H1 (cell line): Measurements from ENCODE around the gene HHAT. TPM values are rescaled to one million over a fixed set of nuclear protein-coding genes. Genes with fewer than 3 reads are reported as not detected.

Experiments
- CTCF ChIA-PET: fragments of 300-600 bp; sonication (Branson Sonifier 250); formaldehyde crosslinking; loops from one replicate; lab custom pipeline; 2021; ENCODE audit not compliant: partially characterized antibody; lab: Charles Lee
- POLR2A ChIA-PET: fragments of 300-600 bp; sonication (Branson Sonifier 250); formaldehyde crosslinking; loops from one replicate; lab custom pipeline; 2021; ENCODE audit warnings: inconsistent platforms; ENCODE audit not compliant: partially characterized antibody; lab: Charles Lee
- DNase-seq, 2 experiments: peaks; one replicate each; pipeline versions ENCODE4 v3.0.0 to v3.0.0-alpha.2; 2010 to 2022; ENCODE audit warnings: low spot score in 2 of 2, low read depth in 1 of 2, mixed read lengths in 1 of 2
- FAIRE-seq: peaks from 2 replicates; lab custom pipeline; 2011; peaks lifted over from hg19 to GRCh38; lab: Jason Lieb, UNC
- H2AFZ ChIP-seq: 2 replicates; pipeline ENCODE4 v1.8.1; 2012; ENCODE audit warnings: low read length, inconsistent platforms
- H2AK5ac ChIP-seq: 2 replicates; pipeline ENCODE4 v1.6.1; 2013; ENCODE audit warnings: low read depth, low read length
- H2BK120ac ChIP-seq: replicated peaks from 2 replicates; pipeline ENCODE3; 2013; ENCODE audit warnings: low read depth, low read length, inconsistent platforms
- H2BK12ac ChIP-seq: 2 replicates; pipeline ENCODE4 v1.6.1; 2013; ENCODE audit warnings: low read depth, low read length
- H2BK15ac ChIP-seq: 2 replicates; pipeline ENCODE4 v1.6.1; 2013; ENCODE audit warnings: low read length
- H2BK20ac ChIP-seq: 2 replicates; pipeline ENCODE4 v1.6.1; 2013; ENCODE audit warnings: low read length
- H2BK5ac ChIP-seq: 2 replicates; pipeline ENCODE4 v1.6.1; 2013; ENCODE audit warnings: low read depth, low read length
- H3K14ac ChIP-seq: 2 replicates; pipeline ENCODE4 v1.6.1; 2013; ENCODE audit warnings: inconsistent platforms; ENCODE audit not compliant: insufficient read length
- H3K18ac ChIP-seq: 2 replicates; pipeline ENCODE4 v1.6.1; 2013; ENCODE audit warnings: low read length; ENCODE audit errors: extremely low read depth
- H3K23ac ChIP-seq: 2 replicates; pipeline ENCODE4 v1.6.1; 2013; ENCODE audit warnings: inconsistent platforms; ENCODE audit not compliant: insufficient read length
- H3K23me2 ChIP-seq: 2 replicates; pipeline ENCODE4 v1.6.1; 2013; ENCODE audit warnings: low read depth, low read length
- H3K27ac ChIP-seq: 2 replicates; pipeline ENCODE4 v1.6.1; 2011; ENCODE audit warnings: low read depth, low read length, inconsistent platforms
- H3K27me3 ChIP-seq, 4 experiments: replicated peaks in 1 of 4; 1 replicate in 1 of 4; 2 replicates in 3 of 4; pipeline versions ENCODE4 v1.6.1 to v1.8.1; 2011 to 2013; ENCODE audit warnings: low read length in 3 of 4, mild to moderate bottlenecking in 3 of 4, inconsistent platforms in 2 of 4, mixed read lengths in 2 of 4, moderate library complexity in 1 of 4; ENCODE audit not compliant: control insufficient read depth in 3 of 4, insufficient read depth in 3 of 4; ENCODE audit errors: extremely low read depth in 1 of 4
- H3K36me3 ChIP-seq, 4 experiments: 2 replicates each; pipeline versions ENCODE4 v1.6.1 to v1.8.1; 2011 to 2013; ENCODE audit warnings: mild to moderate bottlenecking in 4 of 4, low read length in 3 of 4, moderate library complexity in 2 of 4, control low read depth in 1 of 4, inconsistent platforms in 1 of 4; ENCODE audit not compliant: insufficient read depth in 4 of 4, control insufficient read depth in 2 of 4
- H3K4ac ChIP-seq: replicated peaks from 2 replicates; pipeline ENCODE3; 2013; ENCODE audit warnings: low read length, low read depth, mixed read lengths, inconsistent platforms; ENCODE audit not compliant: insufficient read length
- H3K4me1 ChIP-seq, 4 experiments: replicated peaks in 1 of 4; 1 replicate in 1 of 4; 2 replicates in 3 of 4; pipeline versions ENCODE4 v1.6.1 to v1.8.1; 2011 to 2013; ENCODE audit warnings: low read length in 3 of 4, inconsistent platforms in 2 of 4, mixed read lengths in 1 of 4; ENCODE audit not compliant: insufficient read depth in 4 of 4, control insufficient read depth in 3 of 4
- H3K4me2 ChIP-seq, 2 experiments: 2 replicates each; pipeline versions ENCODE4 v1.6.1 to v1.8.1; 2011 to 2013; ENCODE audit warnings: low read depth in 2 of 2, low read length in 2 of 2, control low read depth in 1 of 2, inconsistent platforms in 1 of 2, mild to moderate bottlenecking in 1 of 2; ENCODE audit not compliant: insufficient read depth in 1 of 2
- H3K4me3 ChIP-seq, 4 experiments: fragments of 200-600, 300-600 bp in 1 of 4; sonication (generic), shearing (Covaris generic), sonication (Bioruptor Twin) in 1 of 4; 2 replicates each; pipeline versions ENCODE4 v1.5.1 to v1.8.1; 2011 to 2016; ENCODE audit warnings: low read length in 4 of 4, low read depth in 3 of 4, control low read depth in 2 of 4, inconsistent platforms in 2 of 4, mild to moderate bottlenecking in 2 of 4, mixed read lengths in 1 of 4, moderate library complexity in 1 of 4; ENCODE audit not compliant: insufficient read depth in 2 of 4; ENCODE audit errors: extremely low read depth in 1 of 4
- H3K56ac ChIP-seq: replicated peaks from 2 replicates; pipeline ENCODE3; 2013; ENCODE audit warnings: low read depth, mild to moderate bottlenecking, mixed read lengths, low read length, inconsistent platforms; ENCODE audit not compliant: insufficient read length
- H3K79me1 ChIP-seq: 2 replicates; pipeline ENCODE4 v1.6.1; 2013; ENCODE audit warnings: low read depth, low read length, control low read depth
- H3K79me2 ChIP-seq, 2 experiments: 2 replicates each; pipeline versions ENCODE4 v1.6.1 to v1.8.1; 2012 to 2013; ENCODE audit warnings: low read length in 2 of 2, mild to moderate bottlenecking in 2 of 2, inconsistent platforms in 1 of 2; ENCODE audit not compliant: insufficient read depth in 2 of 2, control insufficient read depth in 1 of 2
- H3K9ac ChIP-seq, 4 experiments: replicated peaks in 1 of 4; 1 replicate in 1 of 4; 2 replicates in 3 of 4; pipeline versions ENCODE4 v1.6.1 to v1.8.1; 2011 to 2013; ENCODE audit warnings: low read depth in 3 of 4, low read length in 3 of 4, control low read depth in 2 of 4, mild to moderate bottlenecking in 2 of 4, moderate library complexity in 2 of 4, inconsistent platforms in 1 of 4; ENCODE audit errors: extremely low read depth in 1 of 4
- H3K9me3 ChIP-seq, 2 experiments: 2 replicates each; pipeline versions ENCODE4 v1.6.1 to v1.8.1; 2012 to 2013; ENCODE audit warnings: mild to moderate bottlenecking in 2 of 2, moderate library complexity in 2 of 2, control low read depth in 1 of 2, inconsistent platforms in 1 of 2, low read depth in 1 of 2, low read length in 1 of 2, mixed read lengths in 1 of 2; ENCODE audit not compliant: insufficient read depth in 2 of 2
- H4K20me1 ChIP-seq, 2 experiments: replicated peaks in 1 of 2; 2 replicates each; pipeline versions ENCODE3 to v1.8.1; 2011 to 2013; ENCODE audit warnings: inconsistent platforms in 2 of 2, low read length in 2 of 2, mild to moderate bottlenecking in 1 of 2; ENCODE audit not compliant: insufficient read depth in 2 of 2, control insufficient read depth in 1 of 2
- H4K5ac ChIP-seq: 2 replicates; pipeline ENCODE4 v1.6.1; 2013; ENCODE audit warnings: low read length, low read depth, mixed read lengths, inconsistent platforms; ENCODE audit not compliant: insufficient read length
- H4K8ac ChIP-seq: 2 replicates; pipeline ENCODE4 v1.8.0; 2013; ENCODE audit warnings: mild to moderate bottlenecking, moderate library complexity, low read length, inconsistent platforms; ENCODE audit not compliant: insufficient read depth; ENCODE audit errors: extremely low read depth
- H4K91ac ChIP-seq: replicated peaks from 2 replicates; pipeline ENCODE3; 2013; ENCODE audit warnings: low read length, mixed read lengths, inconsistent platforms; ENCODE audit not compliant: insufficient read length
- ATF3 ChIP-seq: IDR thresholded peaks from 2 replicates; pipeline ENCODE4 v1.6.1; 2011; ENCODE audit warnings: low read depth, mild to moderate bottlenecking, low read length; ENCODE audit not compliant: insufficient read depth
- CBX5 ChIP-seq: fragments of 300-800, 300-1000 bp; sonication (generic); IDR thresholded peaks from 2 replicates; pipeline ENCODE4 v1.7.1; 2016; ENCODE audit warnings: antibody characterized with exemption, low read length, low read depth
- E2F6 ChIP-seq: IDR thresholded peaks from 2 replicates; pipeline ENCODE4 v1.6.1; 2012; ENCODE audit warnings: inconsistent platforms
- EGR1 ChIP-seq: IDR thresholded peaks from 2 replicates; pipeline ENCODE4 v1.6.1; 2011; ENCODE audit warnings: low read depth, low read length, borderline replicate concordance
- KDM4A ChIP-seq: IDR thresholded peaks from one replicate; pipeline ENCODE4 v1.7.1; 2012; ENCODE audit warnings: low read depth, mild to moderate bottlenecking, moderate library complexity, low read length, inconsistent platforms; ENCODE audit not compliant: severe bottlenecking
- WGBS, 2 experiments: shearing (Covaris generic) in 1 of 2; methylation state at CpG; one replicate each; pipeline versions ENCODE4 v1.1.6 to v1.1.7; 2013 to 2015; ENCODE audit warnings: low lambda C conversion rate in 2 of 2, mixed read lengths in 2 of 2, inconsistent platforms in 1 of 2, low coverage in 1 of 2, missing lambda C conversion rate in 1 of 2; ENCODE audit not compliant: insufficient replicate concordance in 2 of 2, insufficient coverage in 1 of 2, insufficient read length in 1 of 2; ENCODE audit errors: extremely low coverage in 1 of 2, missing lambda C conversion rate in 1 of 2; 5-methylcytosine and 5-hydroxymethylcytosine counted together
- polyA plus RNA-seq, 7 experiments: library from polyadenylated mRNA; depleted of rRNA in 3 of 7; stranded (reverse) in 5 of 7; unstranded in 2 of 7; fragments of >200 nt in 5 of 7; fragments of 200-250 nt in 2 of 7; gene quantifications; 1 replicate in 5 of 7; 2 replicates in 1 of 7; 4 replicates in 1 of 7; pipeline versions ENCODE4 v1.2.1 to v1.2.3, GENCODE V29; 2011 to 2013; ENCODE audit warnings: missing spikeins in 2 of 7, mixed read lengths in 2 of 7
- total RNA-seq: library from RNA; stranded (reverse); fragmentation: NEBNext Ultra II Directional; extraction: Animal tissue kit (Norgen Biotek cat#: 25700); gene quantifications from 2 replicates; pipeline ENCODE4 v1.2.1, GENCODE V29; 2021

HHAT gene
- total and polyA plus RNA-seq, 2 of the 8 experiments (the other 6 are each of a cell fraction or from before 2014, with no cell fraction given), result 0.15 to 0.51 TPM

GRCh38 chr1:210321131-210321530, 7.6 kb upstream of the HHAT start:
- H3K79me2 ChIP-seq, result no peaks in the 10 kb centered on the region
- ChIA-PET POLR2A (no interaction called here), CTCF (interaction anchor here (0.7 to 1.2 kb wide), 2 partner anchors 11 to 54 kb away, joined by 3 read pairs; no protein-coding TSS in a partner anchor)
- 81% methylated on average over 3 of the region's 3 CpGs; no CpG with 5 or more reads in 1 of the 2 experiments for WGBS, 2 experiments
- H3K56ac ChIP-seq, result no peak overlapping the region
- no peaks in the 10 kb centered on the region for H3K4me1 ChIP-seq
- FAIRE-seq, result no peak
- no peaks in the 10 kb centered on the region for H3K23me2 ChIP-seq
- H3K18ac ChIP-seq, result peak overlapping the region; percentile 51; the same call in 1 of the 2 replicates
- no peak overlapping the region for H3K4me3 ChIP-seq
- no peak overlapping the region for H3K9ac ChIP-seq
- peak overlapping the region; percentile 61; the same call in 1 of the 2 replicates for H2AFZ ChIP-seq
- H4K8ac ChIP-seq, result no peak overlapping the region
- H2BK20ac ChIP-seq, result no peak overlapping the region
- no peak overlapping the region for H3K4ac ChIP-seq
- H2BK15ac ChIP-seq, result no peak overlapping the region
- H2BK5ac ChIP-seq, result peak overlapping the region; percentile 60; the same call in 1 of the 2 replicates
- no peak overlapping the region for H3K14ac ChIP-seq
- no peak overlapping the region for H3K23ac ChIP-seq
- DNase-seq, result no peak
- no peaks in the 10 kb centered on the region for H3K27me3 ChIP-seq
- no peaks in the 10 kb centered on the region for H4K20me1 ChIP-seq
- H4K5ac ChIP-seq, result no peak overlapping the region
- no peak overlapping the region for H3K4me2 ChIP-seq
- H2BK120ac ChIP-seq, result no peak overlapping the region
- H4K91ac ChIP-seq, result no peak overlapping the region
- H2AK5ac ChIP-seq, result no peak overlapping the region
- no peaks in the 10 kb centered on the region for H3K9me3 ChIP-seq
- H2BK12ac ChIP-seq, result no peak overlapping the region
- no peak overlapping the region for H3K27ac ChIP-seq
- no peak for TF ChIP-seq EGR1
- TF ChIP-seq KDM4A, result no peak
- no peak for TF ChIP-seq CBX5
- no peak for TF ChIP-seq E2F6
- TF ChIP-seq ATF3, result no peak
- H3K79me1 ChIP-seq, result no peaks in the 10 kb centered on the region
- no peaks in the 10 kb centered on the region for H3K36me3 ChIP-seq
